ENCODE data around the gene ARID3A. TPM values are rescaled to one million over a fixed set of nuclear protein-coding genes. Genes with fewer than 3 reads are reported as not detected.
A peak's percentile ranks its signal among the peaks of the same experiment; 100 is the strongest.

ARID3A gene
- total RNA-seq, 1 donor from 2014 or later = 106 TPM

DNA sequence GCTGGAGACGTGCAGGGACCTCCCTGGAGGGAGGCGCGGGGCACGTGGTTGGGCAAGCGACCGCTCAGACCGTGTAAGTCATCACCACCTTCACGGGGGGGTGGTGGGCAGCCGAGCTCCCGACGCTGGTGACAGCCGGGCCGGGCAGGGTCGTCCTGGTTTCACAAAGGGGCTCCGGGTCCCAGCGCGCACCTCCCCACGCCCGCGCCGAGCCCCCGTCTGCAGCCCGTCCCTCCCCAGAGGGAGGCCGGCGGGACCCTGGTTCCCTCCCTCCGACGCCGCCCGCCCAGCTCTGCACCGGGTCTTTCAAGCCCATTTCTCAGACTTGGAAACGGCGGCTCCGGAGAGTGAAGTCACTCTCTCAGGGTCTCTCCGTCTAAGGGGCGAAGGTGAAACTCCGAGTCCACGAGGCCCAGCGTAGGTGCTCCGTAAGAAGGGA, 729 bp upstream of the ARID3A start:
- TF ChIP-seq, protein P1, sequence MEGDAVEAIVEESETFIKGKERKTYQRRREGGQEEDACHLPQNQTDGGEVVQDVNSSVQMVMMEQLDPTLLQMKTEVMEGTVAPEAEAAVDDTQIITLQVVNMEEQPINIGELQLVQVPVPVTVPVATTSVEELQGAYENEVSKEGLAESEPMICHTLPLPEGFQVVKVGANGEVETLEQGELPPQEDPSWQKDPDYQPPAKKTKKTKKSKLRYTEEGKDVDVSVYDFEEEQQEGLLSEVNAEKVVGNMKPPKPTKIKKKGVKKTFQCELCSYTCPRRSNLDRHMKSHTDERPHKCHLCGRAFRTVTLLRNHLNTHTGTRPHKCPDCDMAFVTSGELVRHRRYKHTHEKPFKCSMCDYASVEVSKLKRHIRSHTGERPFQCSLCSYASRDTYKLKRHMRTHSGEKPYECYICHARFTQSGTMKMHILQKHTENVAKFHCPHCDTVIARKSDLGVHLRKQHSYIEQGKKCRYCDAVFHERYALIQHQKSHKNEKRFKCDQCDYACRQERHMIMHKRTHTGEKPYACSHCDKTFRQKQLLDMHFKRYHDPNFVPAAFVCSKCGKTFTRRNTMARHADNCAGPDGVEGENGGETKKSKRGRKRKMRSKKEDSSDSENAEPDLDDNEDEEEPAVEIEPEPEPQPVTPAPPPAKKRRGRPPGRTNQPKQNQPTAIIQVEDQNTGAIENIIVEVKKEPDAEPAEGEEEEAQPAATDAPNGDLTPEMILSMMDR (IDR thresholded peaks at IDR 0.05; ENCODE audit: insufficient read depth, low read depth, low read length) = no peak
- TF ChIP-seq EZH2 (IDR thresholded peaks at IDR 0.05; ENCODE audit: insufficient read depth, low read length) = no peak
- Histone ChIP-seq H2AFZ (ENCODE audit: low read depth, low read length) (peak overlapping the region; percentile 43), H3K9ac (ENCODE audit: low read length) (peak overlapping the region; percentile 74), H3K4me3 (ENCODE audit: insufficient read depth, low read depth, low read length) (peak overlapping the region; percentile 82), H3K36me3 (ENCODE audit: insufficient read depth, low read length) (no peaks in the 10 kb centered on the region), H3K4me2 (ENCODE audit: low read length) (peak overlapping the region; percentile 93), H3K27ac (ENCODE audit: low read depth, low read length) (peak overlapping the region; percentile 55), H3K4me1 (ENCODE audit: insufficient read depth, low read length) (peaks cover 10% of the 10 kb centered on the region), H4K20me1 (ENCODE audit: insufficient read depth, low read length) (peaks cover 15% of the 10 kb centered on the region), H3K9me3 (ENCODE audit: insufficient read depth, low read depth, low read length) (no peaks in the 10 kb centered on the region), H3K79me2 (ENCODE audit: insufficient read depth, low read length) (peaks cover 31% of the 10 kb centered on the region), H3K27me3 (ENCODE audit: insufficient read depth, low read length) (peaks cover 11% of the 10 kb centered on the region)
- FAIRE-seq = no peak
- H3K27ac Mint-ChIP-seq (ENCODE audit: unreplicated experiment) = no peak overlapping the region
- H3K36me3 Mint-ChIP-seq (ENCODE audit: low read depth, unreplicated experiment) = peaks cover 3% of the 10 kb centered on the region
- peak overlapping the region; percentile 81 for H3K4me3 Mint-ChIP-seq (ENCODE audit: unreplicated experiment)
- peak; percentile 56 for DNase-seq (ENCODE audit: low read depth)
- H3K27me3 Mint-ChIP-seq (ENCODE audit: low read depth, unreplicated experiment) = peaks cover 5% of the 10 kb centered on the region
- H3K4me1 Mint-ChIP-seq (ENCODE audit: low read depth, unreplicated experiment) = peaks cover 1% of the 10 kb centered on the region
- peaks cover 2% of the 10 kb centered on the region for H3K9me3 Mint-ChIP-seq (ENCODE audit: unreplicated experiment)

DNA sequence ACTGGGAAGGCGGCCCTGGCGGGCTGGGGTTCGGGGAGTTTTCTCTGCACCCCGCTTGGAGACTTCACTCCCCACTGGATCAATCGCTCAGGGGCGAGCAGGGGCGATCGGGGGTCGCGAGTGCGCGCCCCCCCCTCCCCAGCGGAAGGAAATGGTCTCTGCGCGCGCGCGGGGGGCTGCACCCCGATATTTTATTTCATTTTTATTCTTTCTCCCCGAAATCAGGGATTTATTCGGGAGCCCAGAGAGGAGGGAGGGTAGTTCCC, 421 bp downstream of the ARID3A start:
- DNase-seq (ENCODE audit: low read depth) = no peak
- H3K9ac ChIP-seq (ENCODE audit: low read length) = peak overlapping the region; percentile 88
- TF ChIP-seq, protein P1 (IDR thresholded peaks at IDR 0.05; ENCODE audit: insufficient read depth, low read depth, low read length) = no peak
- no peak for TF ChIP-seq EZH2 (IDR thresholded peaks at IDR 0.05; ENCODE audit: insufficient read depth, low read length)
- FAIRE-seq = no peak
- H4K20me1 ChIP-seq (ENCODE audit: insufficient read depth, low read length) = peaks cover 15% of the 10 kb centered on the region
- H3K27ac Mint-ChIP-seq (ENCODE audit: unreplicated experiment) = peak overlapping the region; percentile 12
- peak overlapping the region; percentile 93 for H3K4me2 ChIP-seq (ENCODE audit: low read length)
- no peaks in the 10 kb centered on the region for H3K9me3 ChIP-seq (ENCODE audit: insufficient read depth, low read depth, low read length)
- H3K4me3 ChIP-seq (ENCODE audit: insufficient read depth, low read depth, low read length) = peak overlapping the region; percentile 82
- H3K27me3 ChIP-seq (ENCODE audit: insufficient read depth, low read length) = peaks cover 2% of the 10 kb centered on the region
- H3K36me3 Mint-ChIP-seq (ENCODE audit: low read depth, unreplicated experiment) = peaks cover 6% of the 10 kb centered on the region
- peaks cover 31% of the 10 kb centered on the region for H3K79me2 ChIP-seq (ENCODE audit: insufficient read depth, low read length)
- peak overlapping the region; percentile 63 for H3K27ac ChIP-seq (ENCODE audit: low read depth, low read length)
- H3K4me3 Mint-ChIP-seq (ENCODE audit: unreplicated experiment) = peak overlapping the region; percentile 79
- H3K36me3 ChIP-seq (ENCODE audit: insufficient read depth, low read length) = no peaks in the 10 kb centered on the region
- no peaks in the 10 kb centered on the region for H3K9me3 Mint-ChIP-seq (ENCODE audit: unreplicated experiment)
- peaks cover 1% of the 10 kb centered on the region for H3K4me1 Mint-ChIP-seq (ENCODE audit: low read depth, unreplicated experiment)
- peaks cover 10% of the 10 kb centered on the region for H3K4me1 ChIP-seq (ENCODE audit: insufficient read depth, low read length)
- H3K27me3 Mint-ChIP-seq (ENCODE audit: low read depth, unreplicated experiment) = peaks cover 3% of the 10 kb centered on the region
- no peak overlapping the region for H2AFZ ChIP-seq (ENCODE audit: low read depth, low read length)

DNA sequence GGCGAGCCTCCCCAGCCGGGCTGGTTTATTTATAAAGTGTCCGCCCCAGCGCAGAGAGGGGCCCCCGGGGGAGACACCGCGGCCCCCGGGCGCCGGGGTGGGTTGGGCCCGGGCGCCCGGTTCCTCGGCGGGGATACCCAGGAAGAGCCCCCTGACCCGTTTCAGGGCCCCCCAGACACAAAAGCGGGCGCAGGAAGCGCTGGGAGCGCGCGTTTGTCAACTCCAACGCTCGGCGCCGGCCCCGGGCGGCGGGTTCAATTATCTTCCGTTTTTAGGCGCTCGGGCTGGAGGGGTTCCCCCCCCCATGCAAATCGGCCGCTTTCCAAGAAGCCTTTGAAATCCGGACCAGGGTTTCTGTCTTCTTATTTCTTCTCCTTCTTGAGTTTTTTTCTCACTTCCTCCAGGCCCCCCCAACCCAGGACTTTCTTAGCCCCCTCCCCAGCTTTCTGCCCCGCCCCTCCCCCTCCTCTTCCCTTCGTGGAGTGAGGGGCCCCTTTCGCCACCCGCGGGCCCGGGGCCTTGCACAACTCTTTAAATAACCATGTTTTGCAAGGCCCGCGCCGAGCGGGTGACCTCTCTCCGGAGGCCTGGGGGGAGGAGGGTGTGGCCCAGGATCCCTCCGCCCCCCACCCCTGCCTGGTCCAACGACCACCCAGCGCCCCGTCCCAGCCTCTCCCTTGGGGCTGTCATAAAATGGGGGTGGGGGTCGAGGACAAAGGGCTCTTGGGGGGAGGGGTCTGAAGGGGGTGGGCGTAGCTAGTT, 935 bp downstream of the ARID3A start:
- H3K27me3 Mint-ChIP-seq (ENCODE audit: low read depth, unreplicated experiment) = no peaks in the 10 kb centered on the region
- no peak overlapping the region for H2AFZ ChIP-seq (ENCODE audit: low read depth, low read length)
- no peaks in the 10 kb centered on the region for H3K9me3 ChIP-seq (ENCODE audit: insufficient read depth, low read depth, low read length)

More for the DNA sequence above, 935 bp downstream of the ARID3A start:
- Mint-ChIP-seq H3K9me3 (ENCODE audit: unreplicated experiment) (no peaks in the 10 kb centered on the region), H3K4me3 (ENCODE audit: unreplicated experiment) (peak overlapping the region; percentile 88), H3K27ac (ENCODE audit: unreplicated experiment) (peak overlapping the region; percentile 66), H3K36me3 (ENCODE audit: low read depth, unreplicated experiment) (peaks cover 6% of the 10 kb centered on the region), H3K4me1 (ENCODE audit: low read depth, unreplicated experiment) (peaks cover 1% of the 10 kb centered on the region)
- Histone ChIP-seq H3K36me3 (ENCODE audit: insufficient read depth, low read length) (no peaks in the 10 kb centered on the region), H3K9ac (ENCODE audit: low read length) (peak overlapping the region; percentile 88), H3K4me3 (ENCODE audit: insufficient read depth, low read depth, low read length) (peak overlapping the region; percentile 82), H3K4me2 (ENCODE audit: low read length) (peak overlapping the region; percentile 93), H4K20me1 (ENCODE audit: insufficient read depth, low read length) (peaks cover 15% of the 10 kb centered on the region), H3K4me1 (ENCODE audit: insufficient read depth, low read length) (peaks cover 10% of the 10 kb centered on the region), H3K79me2 (ENCODE audit: insufficient read depth, low read length) (peaks cover 31% of the 10 kb centered on the region), H3K27me3 (ENCODE audit: insufficient read depth, low read length) (no peaks in the 10 kb centered on the region), H3K27ac (ENCODE audit: low read depth, low read length) (no peak overlapping the region)
- no peak for FAIRE-seq
- no peak for DNase-seq (ENCODE audit: low read depth)
- no peak for TF ChIP-seq EZH2 (IDR thresholded peaks at IDR 0.05; ENCODE audit: insufficient read depth, low read length)
- TF ChIP-seq, protein P1 (IDR thresholded peaks at IDR 0.05; ENCODE audit: insufficient read depth, low read depth, low read length) = no peak

Measured in astrocyte (in vitro differentiated cells and primary cell).